IPS DF 19.7 (cell line): ENCODE data around the gene B3GAT1.

Source experiments
- DNase-seq: peaks from one replicate; pipeline ENCODE4 v3.0.0-alpha.2; 2013; ENCODE audit warnings: low read depth, low spot score

B3GAT1 gene

DNA sequence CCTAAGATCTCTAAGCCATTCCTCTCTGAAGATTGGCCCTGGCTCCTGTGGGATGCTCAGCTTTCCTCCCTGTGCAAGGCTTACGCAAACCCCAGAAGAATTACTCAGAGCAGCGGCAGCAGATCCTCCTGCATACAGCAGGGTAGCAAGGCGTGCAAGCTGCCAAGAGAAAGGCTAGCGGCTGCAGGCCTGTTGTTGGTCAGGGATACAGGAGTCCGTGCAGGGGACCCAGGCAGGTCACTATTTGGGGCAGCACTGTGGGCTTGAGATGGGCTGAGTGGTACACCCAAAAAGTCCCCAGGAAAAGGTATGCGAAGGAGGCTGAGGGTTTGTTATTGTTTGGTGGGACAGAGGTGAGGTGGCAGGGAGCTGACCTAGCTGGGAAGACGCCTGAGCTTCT lies 78.7 kb downstream of the B3GAT1 start:
- DNase-seq = no peak

DNA sequence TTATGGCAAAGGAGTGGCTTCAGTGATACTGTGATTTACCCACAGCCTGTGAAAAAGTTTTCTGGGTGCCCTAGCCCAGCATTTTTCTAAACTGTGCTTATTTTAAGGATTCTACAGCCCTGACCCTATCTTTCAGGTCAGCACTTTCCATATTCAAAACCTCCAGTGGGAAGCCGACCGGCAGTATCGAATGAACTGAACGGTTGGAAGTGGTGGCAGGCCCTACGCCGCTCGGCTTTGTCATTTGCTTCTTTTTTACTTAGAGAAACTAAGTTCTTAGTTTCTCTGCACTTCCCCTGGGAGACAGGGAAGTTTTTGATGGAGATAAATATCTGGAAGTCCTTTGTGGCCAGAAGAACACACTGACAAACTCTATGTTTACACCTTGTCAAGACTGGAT lies 79.3 kb downstream of the B3GAT1 start:
- no peak for DNase-seq

DNA sequence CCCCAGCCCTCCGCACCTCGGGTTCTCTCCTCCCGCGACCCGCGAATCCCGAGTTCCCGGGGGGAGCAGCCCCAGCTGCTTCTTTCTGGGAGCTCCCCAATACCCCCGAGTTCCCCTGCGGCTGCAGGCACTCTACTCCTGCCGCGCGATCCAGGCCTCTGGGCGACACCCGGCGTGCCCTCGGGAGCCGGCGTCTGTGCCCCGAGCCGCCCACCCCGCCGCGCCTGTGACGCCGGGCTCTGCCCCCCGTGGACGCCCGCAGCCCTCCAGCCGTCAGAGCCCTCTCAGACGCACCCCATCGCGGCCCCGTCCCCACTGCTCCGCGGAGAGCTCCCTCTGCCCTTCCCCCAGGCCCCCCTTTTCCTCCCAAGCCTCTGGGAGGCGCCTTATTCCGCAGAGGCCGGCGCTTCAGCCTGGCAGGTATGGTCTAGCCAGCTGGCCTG lies 79.8 kb downstream of the B3GAT1 start:
- no peak for DNase-seq

DNA sequence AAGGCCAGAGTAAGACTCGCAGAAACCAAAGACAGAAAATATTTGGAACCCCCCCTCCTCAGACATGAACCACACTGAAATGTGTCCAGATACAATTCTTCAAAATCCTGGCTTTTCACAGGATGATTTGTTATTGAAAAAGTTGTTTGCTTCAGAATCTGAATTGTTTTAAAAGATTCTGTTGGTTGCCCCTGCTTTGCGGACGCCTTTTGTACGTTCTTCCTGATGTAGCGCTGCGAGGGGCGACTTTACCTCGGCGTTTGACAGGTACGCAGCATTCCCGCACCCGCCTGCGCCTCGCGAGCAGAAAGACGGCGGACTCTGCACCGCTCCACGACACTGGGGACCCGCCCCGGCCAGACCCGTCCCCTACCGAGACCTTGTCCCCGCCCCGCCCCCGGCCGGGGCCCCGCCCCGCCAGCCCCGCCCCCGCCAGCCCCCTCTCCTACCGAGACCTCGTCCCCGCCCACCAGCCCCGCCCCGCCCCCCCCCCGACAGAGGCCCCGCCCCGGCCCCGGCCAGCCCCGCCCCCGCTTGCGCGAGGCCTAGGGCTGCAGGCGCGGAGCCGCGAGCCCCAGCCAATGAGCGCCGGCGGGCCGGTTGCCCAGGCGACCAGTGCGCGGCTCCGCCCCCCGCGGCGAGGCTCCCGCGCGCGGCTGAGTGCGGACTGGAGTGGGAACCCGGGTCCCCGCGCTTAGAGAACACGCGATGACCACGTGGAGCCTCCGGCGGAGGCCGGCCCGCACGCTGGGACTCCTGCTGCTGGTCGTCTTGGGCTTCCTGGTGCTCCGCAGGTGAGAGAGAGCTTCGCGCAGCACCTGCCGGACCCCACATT lies 80.5 kb downstream of the B3GAT1 start, which contains the start of gene GLB1L2:
Gene GLB1L2 (plus strand): TSS at position 635 of the 835 bp plus-strand sequence. CDS start 74 bp downstream, at position 709.
- DNase-seq = no peak

DNA sequence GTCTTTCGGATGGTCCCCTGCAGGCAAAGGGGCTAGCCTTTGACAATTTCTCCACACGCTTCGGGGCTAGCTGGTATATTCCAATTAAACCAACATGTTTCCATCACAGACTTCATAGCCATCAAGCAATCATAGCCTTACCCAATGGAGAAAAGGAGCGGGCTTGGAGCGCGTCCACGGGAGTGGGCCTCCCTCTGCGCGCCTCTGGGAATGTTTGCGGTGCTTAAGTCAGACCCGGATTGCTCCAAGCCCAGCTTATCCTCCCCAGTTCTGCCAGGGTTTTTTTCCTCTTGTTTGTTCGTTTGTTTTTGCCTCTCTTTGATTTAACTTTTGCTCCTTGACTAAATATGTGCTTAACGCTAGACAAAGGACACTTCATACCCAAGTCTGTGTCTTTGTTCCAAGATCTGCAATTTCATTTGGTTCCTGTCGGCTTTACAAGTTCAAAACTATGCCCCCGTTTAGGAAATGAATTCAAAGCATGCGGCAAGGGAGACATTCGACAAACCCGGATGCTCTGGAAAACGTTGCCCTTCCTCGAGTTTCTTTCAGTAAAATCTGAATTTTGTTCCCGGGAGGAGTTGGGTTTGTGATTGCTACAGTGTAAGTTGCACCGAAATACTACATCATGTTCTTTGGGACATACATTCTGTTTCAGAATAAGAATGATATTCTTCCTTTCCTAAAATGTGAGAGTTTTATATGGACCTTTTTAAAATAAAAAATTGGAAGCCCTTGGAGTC lies 81.3 kb downstream of the B3GAT1 start:
- DNase-seq = no peak
